ENCODE measurements around the gene TMEM163.

DNA sequence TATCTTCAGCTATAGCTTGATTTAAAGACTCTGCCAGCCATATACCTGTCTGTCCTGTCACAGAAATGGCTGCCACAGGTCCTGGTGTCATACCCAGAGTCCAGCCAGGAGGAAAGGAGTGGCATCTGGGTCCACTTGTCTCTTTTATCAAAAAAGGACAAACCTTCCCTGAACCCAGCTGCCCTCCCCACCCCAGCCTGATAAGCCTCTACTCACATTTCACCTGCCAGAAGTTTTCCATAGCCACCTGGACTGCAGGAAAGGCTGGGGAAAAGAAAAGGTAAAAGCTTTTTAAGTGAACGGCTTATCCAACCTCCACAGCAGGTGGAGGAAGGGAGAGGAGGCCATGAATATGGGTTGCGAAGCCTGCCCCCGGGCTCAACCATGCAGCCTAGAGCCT lies 32.8 kb downstream of the TMEM163 start:
- TF ChIP-seq POLR2A (IDR thresholded peaks at IDR 0.05) (no peak), POLR2AphosphoS5 (IDR thresholded peaks at IDR 0.05) (no peak)
- TF ChIP-seq, protein P1, sequence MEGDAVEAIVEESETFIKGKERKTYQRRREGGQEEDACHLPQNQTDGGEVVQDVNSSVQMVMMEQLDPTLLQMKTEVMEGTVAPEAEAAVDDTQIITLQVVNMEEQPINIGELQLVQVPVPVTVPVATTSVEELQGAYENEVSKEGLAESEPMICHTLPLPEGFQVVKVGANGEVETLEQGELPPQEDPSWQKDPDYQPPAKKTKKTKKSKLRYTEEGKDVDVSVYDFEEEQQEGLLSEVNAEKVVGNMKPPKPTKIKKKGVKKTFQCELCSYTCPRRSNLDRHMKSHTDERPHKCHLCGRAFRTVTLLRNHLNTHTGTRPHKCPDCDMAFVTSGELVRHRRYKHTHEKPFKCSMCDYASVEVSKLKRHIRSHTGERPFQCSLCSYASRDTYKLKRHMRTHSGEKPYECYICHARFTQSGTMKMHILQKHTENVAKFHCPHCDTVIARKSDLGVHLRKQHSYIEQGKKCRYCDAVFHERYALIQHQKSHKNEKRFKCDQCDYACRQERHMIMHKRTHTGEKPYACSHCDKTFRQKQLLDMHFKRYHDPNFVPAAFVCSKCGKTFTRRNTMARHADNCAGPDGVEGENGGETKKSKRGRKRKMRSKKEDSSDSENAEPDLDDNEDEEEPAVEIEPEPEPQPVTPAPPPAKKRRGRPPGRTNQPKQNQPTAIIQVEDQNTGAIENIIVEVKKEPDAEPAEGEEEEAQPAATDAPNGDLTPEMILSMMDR (IDR thresholded peaks at IDR 0.05): no peak
